Measurements from ENCODE around the gene IFIT2. TPM values are rescaled to one million over a fixed set of nuclear protein-coding genes. Genes with fewer than 3 reads are reported as not detected.

The IFIT2 gene
- total and polyA plus RNA-seq, 2 experiments from 2014 or later, result 0.10 TPM; not detected in 1

DNA sequence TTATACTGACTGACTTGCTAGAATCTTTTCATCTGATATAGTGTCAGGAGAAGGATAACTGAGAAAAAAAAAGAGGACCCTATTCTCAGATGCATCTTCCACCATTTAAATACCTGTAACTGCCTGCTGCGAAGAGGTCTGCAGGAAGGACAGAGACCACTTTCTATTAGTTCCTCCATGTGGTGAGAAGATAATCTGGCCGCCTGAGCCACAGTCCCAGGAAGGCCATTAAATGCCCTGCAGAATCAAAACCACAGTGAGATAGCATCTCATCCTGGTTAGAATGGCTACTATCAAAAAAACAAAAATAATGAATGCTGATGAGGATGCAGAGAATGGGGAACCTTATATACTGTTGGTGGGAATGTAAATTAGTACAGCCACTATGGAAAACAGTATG, 56.1 kb downstream of the IFIT2 start (continued):
- TF ChIP-seq, protein P1, sequence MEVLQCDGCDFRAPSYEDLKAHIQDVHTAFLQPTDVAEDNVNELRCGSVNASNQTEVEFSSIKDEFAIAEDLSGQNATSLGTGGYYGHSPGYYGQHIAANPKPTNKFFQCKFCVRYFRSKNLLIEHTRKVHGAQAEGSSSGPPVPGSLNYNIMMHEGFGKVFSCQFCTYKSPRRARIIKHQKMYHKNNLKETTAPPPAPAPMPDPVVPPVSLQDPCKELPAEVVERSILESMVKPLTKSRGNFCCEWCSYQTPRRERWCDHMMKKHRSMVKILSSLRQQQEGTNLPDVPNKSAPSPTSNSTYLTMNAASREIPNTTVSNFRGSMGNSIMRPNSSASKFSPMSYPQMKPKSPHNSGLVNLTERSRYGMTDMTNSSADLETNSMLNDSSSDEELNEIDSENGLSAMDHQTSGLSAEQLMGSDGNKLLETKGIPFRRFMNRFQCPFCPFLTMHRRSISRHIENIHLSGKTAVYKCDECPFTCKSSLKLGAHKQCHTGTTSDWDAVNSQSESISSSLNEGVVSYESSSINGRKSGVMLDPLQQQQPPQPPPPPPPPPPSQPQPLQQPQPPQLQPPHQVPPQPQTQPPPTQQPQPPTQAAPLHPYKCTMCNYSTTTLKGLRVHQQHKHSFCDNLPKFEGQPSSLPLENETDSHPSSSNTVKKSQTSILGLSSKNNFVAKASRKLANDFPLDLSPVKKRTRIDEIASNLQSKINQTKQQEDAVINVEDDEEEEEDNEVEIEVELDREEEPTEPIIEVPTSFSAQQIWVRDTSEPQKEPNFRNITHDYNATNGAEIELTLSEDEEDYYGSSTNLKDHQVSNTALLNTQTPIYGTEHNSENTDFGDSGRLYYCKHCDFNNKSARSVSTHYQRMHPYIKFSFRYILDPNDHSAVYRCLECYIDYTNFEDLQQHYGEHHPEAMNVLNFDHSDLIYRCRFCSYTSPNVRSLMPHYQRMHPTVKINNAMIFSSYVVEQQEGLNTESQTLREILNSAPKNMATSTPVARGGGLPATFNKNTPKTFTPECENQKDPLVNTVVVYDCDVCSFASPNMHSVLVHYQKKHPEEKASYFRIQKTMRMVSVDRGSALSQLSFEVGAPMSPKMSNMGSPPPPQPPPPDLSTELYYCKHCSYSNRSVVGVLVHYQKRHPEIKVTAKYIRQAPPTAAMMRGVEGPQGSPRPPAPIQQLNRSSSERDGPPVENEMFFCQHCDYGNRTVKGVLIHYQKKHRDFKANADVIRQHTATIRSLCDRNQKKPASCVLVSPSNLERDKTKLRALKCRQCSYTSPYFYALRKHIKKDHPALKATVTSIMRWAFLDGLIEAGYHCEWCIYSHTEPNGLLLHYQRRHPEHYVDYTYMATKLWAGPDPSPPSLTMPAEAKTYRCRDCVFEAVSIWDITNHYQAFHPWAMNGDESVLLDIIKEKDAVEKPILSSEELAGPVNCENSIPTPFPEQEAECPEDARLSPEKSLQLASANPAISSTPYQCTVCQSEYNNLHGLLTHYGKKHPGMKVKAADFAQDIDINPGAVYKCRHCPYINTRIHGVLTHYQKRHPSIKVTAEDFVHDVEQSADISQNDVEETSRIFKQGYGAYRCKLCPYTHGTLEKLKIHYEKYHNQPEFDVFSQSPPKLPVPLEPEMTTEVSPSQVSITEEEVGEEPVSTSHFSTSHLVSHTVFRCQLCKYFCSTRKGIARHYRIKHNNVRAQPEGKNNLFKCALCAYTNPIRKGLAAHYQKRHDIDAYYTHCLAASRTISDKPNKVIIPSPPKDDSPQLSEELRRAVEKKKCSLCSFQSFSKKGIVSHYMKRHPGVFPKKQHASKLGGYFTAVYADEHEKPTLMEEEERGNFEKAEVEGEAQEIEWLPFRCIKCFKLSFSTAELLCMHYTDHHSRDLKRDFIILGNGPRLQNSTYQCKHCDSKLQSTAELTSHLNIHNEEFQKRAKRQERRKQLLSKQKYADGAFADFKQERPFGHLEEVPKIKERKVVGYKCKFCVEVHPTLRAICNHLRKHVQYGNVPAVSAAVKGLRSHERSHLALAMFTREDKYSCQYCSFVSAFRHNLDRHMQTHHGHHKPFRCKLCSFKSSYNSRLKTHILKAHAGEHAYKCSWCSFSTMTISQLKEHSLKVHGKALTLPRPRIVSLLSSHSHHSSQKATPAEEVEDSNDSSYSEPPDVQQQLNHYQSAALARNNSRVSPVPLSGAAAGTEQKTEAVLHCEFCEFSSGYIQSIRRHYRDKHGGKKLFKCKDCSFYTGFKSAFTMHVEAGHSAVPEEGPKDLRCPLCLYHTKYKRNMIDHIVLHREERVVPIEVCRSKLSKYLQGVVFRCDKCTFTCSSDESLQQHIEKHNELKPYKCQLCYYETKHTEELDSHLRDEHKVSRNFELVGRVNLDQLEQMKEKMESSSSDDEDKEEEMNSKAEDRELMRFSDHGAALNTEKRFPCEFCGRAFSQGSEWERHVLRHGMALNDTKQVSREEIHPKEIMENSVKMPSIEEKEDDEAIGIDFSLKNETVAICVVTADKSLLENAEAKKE (CRISPR knock-in tag; IDR thresholded peaks at IDR 0.05), result no peak
- TF ChIP-seq EZH2phosphoT487 (IDR thresholded peaks at IDR 0.05; ENCODE audit: unreplicated experiment) (no peak), EZH2 (IDR thresholded peaks at IDR 0.05; ENCODE audit: low read depth, unreplicated experiment) (no peak), STAT1 (IDR thresholded peaks at IDR 0.05; ENCODE audit: unreplicated experiment) (no peak), JUNB (IDR thresholded peaks at IDR 0.05; ENCODE audit: unreplicated experiment) (no peak), CREB1 (CRISPR knock-in tag; IDR thresholded peaks at IDR 0.05; ENCODE audit: low read depth) (no peak)
- TF ChIP-seq, protein P2, sequence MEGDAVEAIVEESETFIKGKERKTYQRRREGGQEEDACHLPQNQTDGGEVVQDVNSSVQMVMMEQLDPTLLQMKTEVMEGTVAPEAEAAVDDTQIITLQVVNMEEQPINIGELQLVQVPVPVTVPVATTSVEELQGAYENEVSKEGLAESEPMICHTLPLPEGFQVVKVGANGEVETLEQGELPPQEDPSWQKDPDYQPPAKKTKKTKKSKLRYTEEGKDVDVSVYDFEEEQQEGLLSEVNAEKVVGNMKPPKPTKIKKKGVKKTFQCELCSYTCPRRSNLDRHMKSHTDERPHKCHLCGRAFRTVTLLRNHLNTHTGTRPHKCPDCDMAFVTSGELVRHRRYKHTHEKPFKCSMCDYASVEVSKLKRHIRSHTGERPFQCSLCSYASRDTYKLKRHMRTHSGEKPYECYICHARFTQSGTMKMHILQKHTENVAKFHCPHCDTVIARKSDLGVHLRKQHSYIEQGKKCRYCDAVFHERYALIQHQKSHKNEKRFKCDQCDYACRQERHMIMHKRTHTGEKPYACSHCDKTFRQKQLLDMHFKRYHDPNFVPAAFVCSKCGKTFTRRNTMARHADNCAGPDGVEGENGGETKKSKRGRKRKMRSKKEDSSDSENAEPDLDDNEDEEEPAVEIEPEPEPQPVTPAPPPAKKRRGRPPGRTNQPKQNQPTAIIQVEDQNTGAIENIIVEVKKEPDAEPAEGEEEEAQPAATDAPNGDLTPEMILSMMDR (conservative IDR thresholded peaks at IDR 0.05; ENCODE audit: low read depth in 2 of 2), result no peak

Other genes starting within 250 kb of the IFIT2 start
- gene CH25H, start 94.7 kb upstream of the IFIT2 start, total RNA-seq (2014; rRNA removed; shearing (Covaris generic)), result 0.47 and 1.3 TPM in 2 replicates
- 1.7 and 1.8 TPM in 2 replicates for gene CH25H, start 94.7 kb upstream of the IFIT2 start, polyA plus RNA-seq (2016; fragmentation: Nextera tagmentation; extraction: Ambion mirVana)
- gene LIPA, start 50.3 kb upstream of the IFIT2 start, total RNA-seq (2014; rRNA removed; shearing (Covaris generic)), result 71.4 and 86.3 TPM in 2 replicates
- 36.5 and 37.8 TPM in 2 replicates for gene LIPA, start 50.3 kb upstream of the IFIT2 start, polyA plus RNA-seq (2016; fragmentation: Nextera tagmentation; extraction: Ambion mirVana)
- gene IFIT3, start 26.0 kb downstream of the IFIT2 start, total RNA-seq (2014; rRNA removed; shearing (Covaris generic)), result 0.43 and 0.52 TPM in 2 replicates
- 0.42 TPM in 2 replicates for gene IFIT3, start 26.0 kb downstream of the IFIT2 start, polyA plus RNA-seq (2016; fragmentation: Nextera tagmentation; extraction: Ambion mirVana)
- gene IFIT1B, start 76.0 kb downstream of the IFIT2 start, total RNA-seq (2014; rRNA removed; shearing (Covaris generic)), result not detected in 2 replicates
- gene IFIT1B, start 76.0 kb downstream of the IFIT2 start, polyA plus RNA-seq (2016; fragmentation: Nextera tagmentation; extraction: Ambion mirVana), result 0.10 TPM in 2 replicates
- gene IFIT1, start 90.6 kb downstream of the IFIT2 start, total RNA-seq (2014; rRNA removed; shearing (Covaris generic)), result 3.1 and 3.9 TPM in 2 replicates
- 1.5 and 2.4 TPM in 2 replicates for gene IFIT1, start 90.6 kb downstream of the IFIT2 start, polyA plus RNA-seq (2016; fragmentation: Nextera tagmentation; extraction: Ambion mirVana)
- gene IFIT5, start 112.5 kb downstream of the IFIT2 start, total RNA-seq (2014; rRNA removed; shearing (Covaris generic)), result 2.7 TPM in 2 replicates
- gene IFIT5, start 112.5 kb downstream of the IFIT2 start, polyA plus RNA-seq (2016; fragmentation: Nextera tagmentation; extraction: Ambion mirVana), result 2.7 and 3.2 TPM in 2 replicates
- gene SLC16A12, start 233.5 kb downstream of the IFIT2 start, total RNA-seq (2014; rRNA removed; shearing (Covaris generic)), result 1.3 and 2.0 TPM in 2 replicates
- gene SLC16A12, start 233.5 kb downstream of the IFIT2 start, polyA plus RNA-seq (2016; fragmentation: Nextera tagmentation; extraction: Ambion mirVana), result 0.84 and 0.89 TPM in 2 replicates

Measured in GM23338 (cell line).